ENCODE measurements around the gene CHORDC1. TPM values are rescaled to one million over a fixed set of nuclear protein-coding genes. Genes with fewer than 3 reads are reported as not detected.
A peak's percentile ranks its signal among the peaks of the same experiment; 100 is the strongest.
"Not testable (repeated sequence)": the region's sequence is repeated elsewhere in the genome, so short reads cannot be mapped to it uniquely, and the experiment has no call there.

Gene CHORDC1
- total RNA-seq = 128 and 130 TPM in 2 replicates

- DNase-seq (ENCODE audit: low spot score) = peak; percentile 93
- H3K27me3 Mint-ChIP-seq (ENCODE audit: insufficient read depth) = peaks cover 4% of the 10 kb centered on the region
- no peaks in the 10 kb centered on the region for H3K9me3 Mint-ChIP-seq
- H3K4me3 Mint-ChIP-seq = peak within 1 kb of the TSS; percentile 97
- intact Hi-C loops (cut with micrococcal nuclease) = loop anchor here (1.0 to 2.0 kb wide), 3 partner anchors 17 to 1886 kb away; partner anchors contain the start of gene CTSC
- H3K36me3 Mint-ChIP-seq (ENCODE audit: low read depth) = peaks cover 31% of the 10 kb centered on the region
- peaks cover 46% of the 10 kb centered on the region for H3K4me1 Mint-ChIP-seq (ENCODE audit: low read depth)
- peak within 1 kb of the TSS; percentile 93 for H3K27ac Mint-ChIP-seq
These were observed at the start of gene CHORDC1 for GRCh38 chr11:90222459-90223247. TSS of gene CHORDC1 (minus strand) at chr11:90223049. CDS start at chr11:90222954, 95 bp downstream.

DNA sequence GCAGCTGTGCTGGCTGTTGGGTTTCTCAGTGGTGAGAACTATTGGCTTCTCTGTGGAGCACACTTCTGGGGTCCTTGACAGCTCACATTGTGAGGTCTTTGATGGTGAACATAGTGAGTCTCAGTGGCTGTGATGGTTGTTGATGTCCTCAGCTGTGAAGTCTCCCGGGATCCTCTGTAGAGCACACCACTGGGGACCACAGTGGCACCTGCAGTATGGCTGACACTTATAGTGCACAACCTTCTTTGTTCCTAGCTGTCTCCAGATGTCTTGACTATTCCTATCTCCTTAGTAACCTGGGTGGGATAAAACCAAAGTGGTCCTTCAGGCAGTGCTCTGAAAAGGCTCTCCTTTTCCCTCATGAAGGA lies 34.3 kb upstream of the CHORDC1 start:
- Mint-ChIP-seq H3K4me1 (ENCODE audit: low read depth) (peaks cover 2% of the 10 kb centered on the region), H3K36me3 (ENCODE audit: low read depth) (no peaks in the 10 kb centered on the region), H3K27me3 (ENCODE audit: insufficient read depth) (peaks cover 12% of the 10 kb centered on the region), H3K27ac (no peak overlapping the region), H3K4me3 (no peak overlapping the region), H3K9me3 (no peaks in the 10 kb centered on the region)
- DNase-seq (ENCODE audit: low spot score) = no peak
- intact Hi-C loops (cut with micrococcal nuclease) = no loop called here

DNA sequence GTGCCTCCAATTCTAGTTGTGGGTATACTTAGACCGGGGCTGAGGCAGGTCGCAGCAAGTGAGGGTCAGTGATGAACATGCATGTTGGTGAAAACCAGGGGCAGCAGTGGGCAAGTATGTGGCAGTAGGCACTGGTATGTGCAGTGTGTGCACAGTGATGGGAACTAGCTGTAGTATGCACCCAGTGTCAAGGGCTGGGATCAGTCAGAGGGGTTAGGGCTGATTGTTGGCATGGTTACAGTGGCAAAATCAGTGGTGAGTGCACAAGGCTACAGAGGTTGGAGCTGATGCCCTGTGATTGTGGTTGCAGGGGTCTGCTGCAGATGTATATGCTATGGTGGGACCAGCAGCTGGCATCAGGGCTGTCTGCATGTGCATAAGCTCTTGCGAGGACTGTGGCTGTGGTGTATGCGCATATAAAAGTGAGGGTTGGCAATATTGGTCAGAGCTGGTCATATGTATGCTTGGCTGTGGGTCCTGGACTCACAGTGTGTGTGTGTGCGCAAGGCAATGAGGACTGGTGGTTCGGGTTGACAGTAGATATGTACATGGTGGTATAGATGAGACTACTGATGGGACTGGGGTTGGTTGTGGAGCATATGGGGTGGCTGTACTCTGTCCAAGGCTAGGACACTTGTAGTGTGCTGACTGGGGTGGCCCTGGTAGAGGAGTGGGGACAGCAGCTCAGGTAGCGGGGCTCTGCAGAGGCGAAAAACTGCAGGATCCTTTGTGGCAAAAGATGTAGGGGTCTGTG lies 33.7 kb upstream of the CHORDC1 start:
- Mint-ChIP-seq H3K4me3 (no peak overlapping the region), H3K27me3 (ENCODE audit: insufficient read depth) (peaks cover 12% of the 10 kb centered on the region), H3K9me3 (no peaks in the 10 kb centered on the region), H3K27ac (no peak overlapping the region), H3K4me1 (ENCODE audit: low read depth) (peaks cover 5% of the 10 kb centered on the region), H3K36me3 (ENCODE audit: low read depth) (no peaks in the 10 kb centered on the region)
- DNase-seq (ENCODE audit: low spot score) = no peak
- intact Hi-C loops (cut with micrococcal nuclease) = no loop called here

DNA sequence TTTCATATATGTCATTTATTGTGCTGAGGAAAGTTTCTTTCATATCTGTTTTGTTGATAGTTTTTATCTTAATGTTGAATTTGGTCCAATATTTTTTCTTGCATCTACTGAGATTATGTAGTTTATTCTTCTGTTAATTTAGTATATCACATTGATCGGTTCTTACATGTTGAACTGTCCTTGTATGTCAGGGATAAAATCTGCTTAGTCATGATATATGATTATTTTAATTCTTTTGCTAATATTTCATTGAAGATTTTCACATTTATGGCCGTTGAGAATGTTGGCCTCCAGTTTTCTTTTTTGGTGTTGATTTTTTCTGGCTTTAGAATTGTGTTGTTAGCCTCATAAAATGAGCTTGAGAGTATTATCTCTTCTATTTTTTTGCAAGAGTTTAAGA lies 31.2 kb upstream of the CHORDC1 start:
- no peak for DNase-seq (ENCODE audit: low spot score)
- H3K36me3 Mint-ChIP-seq (ENCODE audit: low read depth) = no peaks in the 10 kb centered on the region
- no peak overlapping the region for H3K4me3 Mint-ChIP-seq
- H3K27me3 Mint-ChIP-seq (ENCODE audit: insufficient read depth) = peaks cover 12% of the 10 kb centered on the region
- H3K4me1 Mint-ChIP-seq (ENCODE audit: low read depth) = peaks cover 13% of the 10 kb centered on the region
- H3K9me3 Mint-ChIP-seq = no peaks in the 10 kb centered on the region
- no peak overlapping the region for H3K27ac Mint-ChIP-seq
- intact Hi-C loops (cut with micrococcal nuclease) = no loop called here

- Mint-ChIP-seq H3K27me3 (ENCODE audit: insufficient read depth) (peaks cover 14% of the 10 kb centered on the region), H3K36me3 (ENCODE audit: low read depth) (no peaks in the 10 kb centered on the region), H3K9me3 (no peaks in the 10 kb centered on the region), H3K4me3 (peak overlapping the region; percentile 17), H3K4me1 (ENCODE audit: low read depth) (peaks cover 13% of the 10 kb centered on the region), H3K27ac (no peak overlapping the region)
- DNase-seq (ENCODE audit: low spot score) = no peak
- intact Hi-C loops (cut with micrococcal nuclease) = no loop called here
These were observed 29.2 kb upstream of the CHORDC1 start for GRCh38 chr11:90252053-90252452.

GRCh38 chr11:90251599-90251998 lies 28.8 kb upstream of the CHORDC1 start:
- Mint-ChIP-seq H3K4me3 (no peak overlapping the region), H3K27ac (no peak overlapping the region), H3K9me3 (no peaks in the 10 kb centered on the region), H3K36me3 (ENCODE audit: low read depth) (no peaks in the 10 kb centered on the region), H3K27me3 (ENCODE audit: insufficient read depth) (peaks cover 14% of the 10 kb centered on the region), H3K4me1 (ENCODE audit: low read depth) (peaks cover 13% of the 10 kb centered on the region)
- intact Hi-C loops (cut with micrococcal nuclease) = loop anchor here (2.0 kb wide), 1 partner anchor 997 kb away; no protein-coding TSS in a partner anchor
- no peak for DNase-seq (ENCODE audit: low spot score)

DNA sequence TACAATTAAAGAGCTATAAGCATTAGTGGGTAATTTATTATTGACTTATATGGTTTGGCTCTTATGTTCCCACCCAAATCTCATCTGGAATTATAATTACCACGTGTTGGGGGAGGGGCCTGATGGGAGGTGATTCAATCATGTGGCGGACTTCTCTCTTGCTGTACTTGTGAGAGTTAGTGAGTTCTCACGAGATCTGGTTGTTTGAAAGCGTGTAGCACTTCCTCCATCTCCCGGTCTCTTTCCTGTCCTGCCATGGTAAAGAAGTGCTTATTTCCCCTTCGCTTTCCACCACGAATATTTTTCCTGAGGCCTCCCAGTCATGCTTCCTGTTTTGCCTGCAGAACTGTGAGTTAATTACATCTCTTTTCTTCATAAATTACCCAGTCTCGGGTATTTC lies 28.1 kb upstream of the CHORDC1 start:
- intact Hi-C loops (cut with micrococcal nuclease) = loop anchor here (2.0 kb wide), 1 partner anchor 998 kb away; no protein-coding TSS in a partner anchor
- no peak for DNase-seq (ENCODE audit: low spot score)
- Mint-ChIP-seq H3K9me3 (no peaks in the 10 kb centered on the region), H3K4me1 (ENCODE audit: low read depth) (peaks cover 13% of the 10 kb centered on the region), H3K27ac (no peak overlapping the region), H3K36me3 (ENCODE audit: low read depth) (no peaks in the 10 kb centered on the region), H3K4me3 (peak overlapping the region; percentile 73), H3K27me3 (ENCODE audit: insufficient read depth) (peaks cover 10% of the 10 kb centered on the region)

- no peak overlapping the region for H3K27ac Mint-ChIP-seq
- no peak overlapping the region for H3K4me3 Mint-ChIP-seq
- H3K4me1 Mint-ChIP-seq (ENCODE audit: low read depth) = peaks cover 7% of the 10 kb centered on the region
- intact Hi-C loops (cut with micrococcal nuclease) = no loop called here
- DNase-seq (ENCODE audit: low spot score) = no peak
- H3K27me3 Mint-ChIP-seq (ENCODE audit: insufficient read depth) = peaks cover 11% of the 10 kb centered on the region
- H3K9me3 Mint-ChIP-seq = no peaks in the 10 kb centered on the region
- H3K36me3 Mint-ChIP-seq (ENCODE audit: low read depth) = no peaks in the 10 kb centered on the region
These were observed 23.6 kb upstream of the CHORDC1 start for GRCh38 chr11:90246468-90246867.

- Mint-ChIP-seq H3K9me3 (no peaks in the 10 kb centered on the region), H3K27me3 (ENCODE audit: insufficient read depth) (peaks cover 15% of the 10 kb centered on the region), H3K4me1 (ENCODE audit: low read depth) (no peaks in the 10 kb centered on the region), H3K36me3 (ENCODE audit: low read depth) (no peaks in the 10 kb centered on the region), H3K4me3 (no peak overlapping the region), H3K27ac (no peak overlapping the region)
- intact Hi-C loops (cut with micrococcal nuclease) = no loop called here
- no peak for DNase-seq (ENCODE audit: low spot score)
These were observed 20.7 kb upstream of the CHORDC1 start for GRCh38 chr11:90243534-90243933.

GRCh38 chr11:90242894-90243416 lies 20.1 kb upstream of the CHORDC1 start:
- no peaks in the 10 kb centered on the region for H3K4me1 Mint-ChIP-seq (ENCODE audit: low read depth)

DNA sequence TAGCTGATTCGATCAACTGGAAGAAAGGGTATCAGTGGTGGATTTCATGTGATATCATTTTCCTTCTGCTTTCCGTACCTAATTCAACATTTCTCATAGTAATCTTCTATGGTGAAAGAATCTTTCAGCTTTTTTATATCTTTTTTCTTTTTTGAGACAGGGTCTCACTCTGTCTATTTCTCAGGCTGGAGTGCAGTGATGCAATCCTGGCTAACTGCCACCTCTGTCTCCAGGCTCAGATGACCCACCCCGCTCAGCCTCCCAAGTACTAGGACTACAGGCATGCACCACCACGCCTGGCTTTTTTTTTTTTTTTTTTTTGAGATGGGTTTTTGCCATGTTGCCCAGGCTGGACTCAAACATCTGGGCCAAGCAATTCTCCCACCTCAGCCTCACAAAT lies 18.6 kb upstream of the CHORDC1 start:
- no peaks in the 10 kb centered on the region for H3K4me1 Mint-ChIP-seq (ENCODE audit: low read depth)
- no peak overlapping the region for H3K4me3 Mint-ChIP-seq
- H3K27ac Mint-ChIP-seq = no peak overlapping the region
- H3K36me3 Mint-ChIP-seq (ENCODE audit: low read depth) = no peaks in the 10 kb centered on the region
- no peaks in the 10 kb centered on the region for H3K9me3 Mint-ChIP-seq
- intact Hi-C loops (cut with micrococcal nuclease) = loop anchor here (2.0 kb wide), 1 partner anchor 19 kb away; the partner anchor contains the start of gene CHORDC1
- peaks cover 25% of the 10 kb centered on the region for H3K27me3 Mint-ChIP-seq (ENCODE audit: insufficient read depth)
- no peak for DNase-seq (ENCODE audit: low spot score)

More at GRCh38 chr11:90242894-90243416, 20.1 kb upstream of the CHORDC1 start:
- H3K36me3 Mint-ChIP-seq (ENCODE audit: low read depth) = no peaks in the 10 kb centered on the region
- H3K4me3 Mint-ChIP-seq = no peak overlapping the region
- H3K27ac Mint-ChIP-seq = no peak overlapping the region
- intact Hi-C loops (cut with micrococcal nuclease) = no loop called here
- peaks cover 17% of the 10 kb centered on the region for H3K27me3 Mint-ChIP-seq (ENCODE audit: insufficient read depth)
- H3K9me3 Mint-ChIP-seq = no peaks in the 10 kb centered on the region
- DNase-seq (ENCODE audit: low spot score) = no peak

GRCh38 chr11:90239967-90240636 lies 17.3 kb upstream of the CHORDC1 start:
- intact Hi-C loops (cut with micrococcal nuclease) = loop anchor here (2.0 kb wide), 1 partner anchor 17 kb away; the partner anchor contains the start of gene CHORDC1
- H3K9me3 Mint-ChIP-seq; H3K36me3 Mint-ChIP-seq (ENCODE audit: low read depth); DNase-seq (ENCODE audit: low spot score); H3K4me3 Mint-ChIP-seq; H3K4me1 Mint-ChIP-seq (ENCODE audit: low read depth): not testable (repeated sequence)
- H3K27me3 Mint-ChIP-seq (ENCODE audit: insufficient read depth) = peaks cover 25% of the 10 kb centered on the region
- H3K27ac Mint-ChIP-seq = peak overlapping the region; percentile 18
